Natural killer cell (primary cell): ENCODE measurements around the gene ZBTB37. TPM values are rescaled to one million over a fixed set of nuclear protein-coding genes. Genes with fewer than 3 reads are reported as not detected.

Source experiments
- ATAC-seq, 3 donors: fragments of 150-1000 bp in 2 of 3; fragments of 200-7000 bp in 1 of 3; cut with Tn5 transposase; 1 replicate in 1 of 3; 2 replicates in 2 of 3; pipeline ENCODE4 v1.10.0; 2021; ENCODE audit warnings: mild to moderate bottlenecking in 2 of 3, moderate library complexity in 2 of 3
- DNase-seq, 2 donors: peaks; one replicate each; pipeline versions ENCODE4 v3.0.0 to v3.0.0-alpha.2; 2013 to 2021; ENCODE audit warnings: mixed read lengths in 1 of 2
- H3K27ac ChIP-seq: one replicate; pipeline ENCODE4 v1.5.1; 2013; ENCODE audit warnings: mild to moderate bottlenecking, low read length
- H3K27me3 ChIP-seq: one replicate; pipeline ENCODE4 v1.6.1; 2013; ENCODE audit warnings: low read length; ENCODE audit not compliant: control insufficient read depth, insufficient read depth
- H3K36me3 ChIP-seq: one replicate; pipeline ENCODE4 v1.6.1; 2013; ENCODE audit warnings: low read length; ENCODE audit not compliant: control insufficient read depth, insufficient read depth
- H3K4me1 ChIP-seq: one replicate; pipeline ENCODE4 v1.6.1; 2013; ENCODE audit warnings: low read length; ENCODE audit not compliant: control insufficient read depth, insufficient read depth
- H3K4me3 ChIP-seq: one replicate; pipeline ENCODE4 v1.5.1; 2013; ENCODE audit warnings: low read length
- H3K9me3 ChIP-seq: one replicate; pipeline ENCODE4 v1.6.1; 2013; ENCODE audit warnings: low read length; ENCODE audit not compliant: control insufficient read depth, insufficient read depth
- H3K27ac Mint-ChIP-seq, 2 donors: one replicate each; pipeline ENCODE4 v1.8.0; 2022; ENCODE audit warnings: mild to moderate bottlenecking in 2 of 2, mixed read lengths in 2 of 2, moderate library complexity in 1 of 2
- H3K27me3 Mint-ChIP-seq, 2 donors: one replicate each; pipeline ENCODE4 v1.8.0; 2022; ENCODE audit warnings: low read depth in 2 of 2, mixed read lengths in 2 of 2
- H3K36me3 Mint-ChIP-seq: one replicate; pipeline ENCODE4 v1.8.0; 2022; ENCODE audit warnings: mixed read lengths
- H3K4me1 Mint-ChIP-seq, 2 donors: one replicate each; pipeline ENCODE4 v1.8.0; 2022; ENCODE audit warnings: mixed read lengths in 2 of 2
- H3K4me3 Mint-ChIP-seq: one replicate; pipeline ENCODE4 v1.8.0; 2022; ENCODE audit warnings: mild to moderate bottlenecking, moderate library complexity, mixed read lengths
- H3K9me3 Mint-ChIP-seq, 2 donors: one replicate each; pipeline ENCODE4 v1.8.0; 2022; ENCODE audit warnings: mixed read lengths in 2 of 2
- CTCF ChIP-seq: fragments of 200-600 bp; IDR thresholded peaks from one replicate; pipeline ENCODE4 v1.8.0; 2022; ENCODE audit warnings: antibody characterized with exemption
- WGBS: methylation state at CpG from one replicate; pipeline ENCODE4 v1.1.7; 2013; ENCODE audit warnings: missing lambda C conversion rate; ENCODE audit not compliant: insufficient coverage; 5-methylcytosine and 5-hydroxymethylcytosine counted together
- intact Hi-C: fragments of 100-400 bp; cut with micrococcal nuclease; formaldehyde crosslinking; loops from one replicate; pipeline ENCODE4 v1.14.2; 2022
- total RNA-seq, 4 donors: library from RNA; stranded (reverse); fragments of 120-200 nt in 1 of 4; gene quantifications; one replicate each; pipeline versions ENCODE4 v1.2.3 to v1.2.4, GENCODE V29; 2013 to 2022

Gene ZBTB37
- total RNA-seq, 3 donors from 2014 or later (not counting 1 experiment from before 2014, with no cell fraction given), result 38.2 to 47.3 (median 39.8) TPM

GRCh38 chr1:173864179-173864867, 3.9 kb upstream of the ZBTB37 start:
- peak in 1 of 2 donors; percentile 23 for DNase-seq
- Histone ChIP-seq H3K27ac (no peak overlapping the region), H3K4me1 (peaks cover 15% of the 10 kb centered on the region), H3K4me3 (no peak overlapping the region), H3K9me3 (no peaks in the 10 kb centered on the region), H3K36me3 (peaks cover 57% of the 10 kb centered on the region), H3K27me3 (no peaks in the 10 kb centered on the region)
- ATAC-seq, result no peak
- no peaks in the 10 kb centered on the region for H3K27me3 Mint-ChIP-seq
- H3K36me3 Mint-ChIP-seq, result peaks cover 30% of the 10 kb centered on the region
- intact Hi-C loops, result loop anchor here (10.0 kb wide), 1 partner anchor 300 kb away; no protein-coding TSS in a partner anchor
- peaks cover 50 to 51% of the 10 kb centered on the region in 2 donors for H3K4me1 Mint-ChIP-seq
- WGBS, result 75% methylated on average over 4 of the region's 5 CpGs
- H3K4me3 Mint-ChIP-seq, result no peak overlapping the region
- no peak for TF ChIP-seq CTCF
- H3K27ac Mint-ChIP-seq, result peak overlapping the region; percentile 91 to 97
- no peaks in the 10 kb centered on the region for H3K9me3 Mint-ChIP-seq

DNA sequence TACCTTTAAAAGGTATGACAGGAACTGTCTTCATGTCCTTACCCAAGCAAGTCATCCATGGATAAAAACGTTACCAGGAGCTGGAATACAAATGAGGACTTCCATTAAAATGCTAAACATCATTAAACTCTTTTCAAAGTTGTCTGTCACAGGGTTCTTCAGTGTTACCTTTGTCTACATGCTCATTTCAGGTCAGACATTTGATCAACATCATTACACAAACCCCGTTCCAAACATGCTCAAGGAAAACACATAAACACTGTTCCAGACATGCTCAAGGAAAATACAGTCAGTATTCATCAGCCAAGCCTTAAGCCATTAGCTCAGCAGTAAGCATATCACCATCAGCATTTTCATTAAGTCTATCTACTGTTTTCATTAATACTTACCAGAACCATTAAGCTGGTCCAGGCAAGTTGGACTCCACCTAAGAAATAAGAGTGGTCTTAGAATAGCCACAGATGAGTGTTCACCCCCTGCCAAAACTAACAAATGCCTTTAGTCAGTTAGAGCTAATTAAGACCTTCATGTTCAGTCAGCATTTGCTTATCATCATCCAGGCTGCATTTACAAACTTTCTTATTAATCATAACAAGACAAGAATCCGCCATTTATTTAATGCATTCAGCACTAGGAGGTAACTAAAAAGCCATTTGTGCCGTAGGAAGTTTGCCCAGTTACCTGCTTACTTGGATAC, 2.6 kb upstream of the ZBTB37 start:
- 58% methylated on average over 4 of the region's 4 CpGs for WGBS
- no peak for TF ChIP-seq CTCF
- ATAC-seq, result no peak
- no peak overlapping the region for H3K27ac ChIP-seq
- Mint-ChIP-seq H3K4me3 (peak overlapping the region; percentile 98), H3K27me3 (no peaks in the 10 kb centered on the region), H3K9me3 (no peaks in the 10 kb centered on the region), H3K4me1 (peaks cover 62 to 63% of the 10 kb centered on the region in 2 donors), H3K27ac (peak overlapping the region; percentile 91 to 97), H3K36me3 (peaks cover 30% of the 10 kb centered on the region)
- H3K4me1 ChIP-seq, result peaks cover 24% of the 10 kb centered on the region
- H3K27me3 ChIP-seq, result no peaks in the 10 kb centered on the region
- no peak overlapping the region for H3K4me3 ChIP-seq
- intact Hi-C loops, result loop anchor here (5.0 to 10.0 kb wide), 2 partner anchors 157 to 299 kb away; partner anchors contain the start of gene RC3H1
- peak in 1 of 2 donors; percentile 29 for DNase-seq
- peaks cover 49% of the 10 kb centered on the region for H3K36me3 ChIP-seq
- H3K9me3 ChIP-seq, result no peaks in the 10 kb centered on the region

DNA sequence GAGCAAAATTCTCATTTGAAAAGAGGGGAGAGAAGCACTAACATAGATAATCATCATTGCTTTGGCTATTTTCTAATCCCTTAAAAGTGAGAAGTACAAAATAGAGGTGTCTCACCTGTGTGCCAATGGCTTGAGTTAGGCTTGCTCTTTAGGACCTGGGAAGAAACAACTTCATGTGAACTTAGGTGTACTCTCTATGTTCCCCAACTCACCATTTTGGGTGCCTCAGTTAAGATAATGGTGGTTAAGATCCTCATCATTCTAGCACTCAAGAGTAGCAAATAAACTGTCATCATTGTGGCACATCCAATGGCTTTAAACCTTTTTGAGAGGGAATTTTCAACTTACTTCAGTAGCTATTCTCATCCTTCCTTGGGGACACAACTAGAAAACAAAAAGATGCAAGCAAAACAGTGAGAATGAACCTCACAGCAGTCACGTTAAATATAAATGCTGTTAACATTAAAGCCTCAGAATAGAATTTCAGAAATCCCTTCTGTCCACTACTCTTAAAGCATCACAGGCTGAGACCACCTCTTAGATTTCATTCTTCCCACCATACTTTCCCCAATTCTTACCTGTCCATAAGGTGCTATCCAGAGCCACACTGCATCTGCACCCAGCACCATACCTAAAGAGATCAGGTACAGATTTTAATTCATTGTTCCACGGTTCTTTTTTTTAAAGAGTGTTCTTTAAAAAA, 1.6 kb upstream of the ZBTB37 start:
- Mint-ChIP-seq H3K27ac (peak overlapping the region; percentile 91 to 97), H3K27me3 (no peaks in the 10 kb centered on the region), H3K36me3 (peaks cover 30% of the 10 kb centered on the region), H3K4me1 (peaks cover 71 to 72% of the 10 kb centered on the region in 2 donors), H3K4me3 (peak overlapping the region; percentile 98), H3K9me3 (no peaks in the 10 kb centered on the region)
- peaks cover 32% of the 10 kb centered on the region for H3K4me1 ChIP-seq
- peak overlapping the region; percentile 77 for H3K27ac ChIP-seq
- no peaks in the 10 kb centered on the region for H3K27me3 ChIP-seq
- TF ChIP-seq CTCF, result no peak
- peak overlapping the region; percentile 86 for H3K4me3 ChIP-seq
- ATAC-seq, result no peak
- H3K9me3 ChIP-seq, result no peaks in the 10 kb centered on the region
- DNase-seq, result peak in 1 of 2 donors; percentile 25
- H3K36me3 ChIP-seq, result peaks cover 47% of the 10 kb centered on the region
- intact Hi-C loops, result loop anchor here (1.0 to 10.0 kb wide), 3 partner anchors 42 to 298 kb away; partner anchors contain the start of genes CENPL, DARS2 and RC3H1
- WGBS, result 17% methylated on average over 2 of the region's 2 CpGs
